GM08714 (cell line): ENCODE measurements around the gene KCNK18.
"Not testable (repeated sequence)": the region's sequence is repeated elsewhere in the genome, so short reads cannot be mapped to it uniquely, and the experiment has no call there.

Source experiments
- H3K4me3 ChIP-seq: fragments of 200-500 bp; sonication (Bioruptor generic); 2 replicates; pipeline ENCODE4 v1.5.1; 2014; ENCODE audit warnings: mild to moderate bottlenecking, low read length, inconsistent platforms
- ZNF274 ChIP-seq: IDR thresholded peaks from 2 replicates; pipeline ENCODE4 v1.6.1; 2012; ENCODE audit warnings: mild to moderate bottlenecking, low read depth, low read length

KCNK18 gene

GRCh38 chr10:117166418-117167345 lies 30.6 kb upstream of the KCNK18 start:
- no peak overlapping the region for H3K4me3 ChIP-seq
- no peak for TF ChIP-seq ZNF274

GRCh38 chr10:117167346-117167788 lies 29.9 kb upstream of the KCNK18 start:
- no peak for TF ChIP-seq ZNF274
- H3K4me3 ChIP-seq: no peak overlapping the region

- no peak for TF ChIP-seq ZNF274
- no peak overlapping the region for H3K4me3 ChIP-seq
These were observed 29.3 kb upstream of the KCNK18 start for GRCh38 chr10:117167789-117168674.

- TF ChIP-seq ZNF274: no peak
- H3K4me3 ChIP-seq: no peak overlapping the region
These were observed 28.6 kb upstream of the KCNK18 start for GRCh38 chr10:117168729-117169128.

GRCh38 chr10:117169480-117169879 lies 27.8 kb upstream of the KCNK18 start:
- H3K4me3 ChIP-seq: no peak overlapping the region
- TF ChIP-seq ZNF274: no peak

GRCh38 chr10:117170244-117170643 lies 27.0 kb upstream of the KCNK18 start:
- H3K4me3 ChIP-seq: no peak overlapping the region
- no peak for TF ChIP-seq ZNF274

GRCh38 chr10:117174439-117175214 lies 22.7 kb upstream of the KCNK18 start:
- H3K4me3 ChIP-seq: peak overlapping the region; percentile 15; the same call in 1 of the 2 replicates
- TF ChIP-seq ZNF274: no peak

- peak overlapping the region; percentile 15; the same call in 1 of the 2 replicates for H3K4me3 ChIP-seq
- TF ChIP-seq ZNF274: no peak
These were observed 21.9 kb upstream of the KCNK18 start for GRCh38 chr10:117175215-117175900.

- H3K4me3 ChIP-seq: peak overlapping the region; percentile 15; the same call in 1 of the 2 replicates
- no peak for TF ChIP-seq ZNF274
These were observed 21.3 kb upstream of the KCNK18 start for GRCh38 chr10:117175901-117176534.

GRCh38 chr10:117178190-117178589 lies 19.1 kb upstream of the KCNK18 start:
- TF ChIP-seq ZNF274: no peak
- no peak overlapping the region for H3K4me3 ChIP-seq

- no peak overlapping the region for H3K4me3 ChIP-seq
- no peak for TF ChIP-seq ZNF274
These were observed 13.0 kb upstream of the KCNK18 start for GRCh38 chr10:117184296-117184695.

- TF ChIP-seq ZNF274: no peak
- no peak overlapping the region for H3K4me3 ChIP-seq
These were observed 12.5 kb upstream of the KCNK18 start for GRCh38 chr10:117184821-117185220.

GRCh38 chr10:117185817-117186216 lies 11.5 kb upstream of the KCNK18 start:
- H3K4me3 ChIP-seq: not testable (repeated sequence)
